ENCODE data around the gene PSD4.

- TF ChIP-seq POLR2AphosphoS5 (IDR thresholded peaks at IDR 0.05; ENCODE audit: low read depth, low read length): no peak
- no peak for TF ChIP-seq CTCF (IDR thresholded peaks at IDR 0.05; ENCODE audit: control extremely low read depth in 1 of 3, insufficient read depth in 1 of 3, low read depth in 1 of 3, low read length in 3 of 3)
- no peak for TF ChIP-seq KDM1A (IDR thresholded peaks at IDR 0.05; ENCODE audit: borderline replicate concordance, low read length)
- TF ChIP-seq EZH2 (IDR thresholded peaks at IDR 0.05; ENCODE audit: low read depth, low read length, severe bottlenecking): no peak
- no peak for TF ChIP-seq PHF8 (conservative IDR thresholded peaks at IDR 0.05; ENCODE audit: low read depth, low read length)
- no peak for TF ChIP-seq USF2 (IDR thresholded peaks at IDR 0.05; ENCODE audit: low read length)
- TF ChIP-seq BACH1 (IDR thresholded peaks at IDR 0.05; ENCODE audit: low read length): no peak
- no peak for TF ChIP-seq POLR2A (IDR thresholded peaks at IDR 0.05; ENCODE audit: control extremely low read depth in 1 of 2, low read depth in 2 of 2, low read length in 2 of 2)
- no peak for TF ChIP-seq BCL11A (IDR thresholded peaks at IDR 0.05; ENCODE audit: low read depth in 2 of 2, low read length in 2 of 2)
- no peak for TF ChIP-seq TEAD4 (IDR thresholded peaks at IDR 0.05; ENCODE audit: low read depth, low read length)
- TF ChIP-seq RFX5 (IDR thresholded peaks at IDR 0.05; ENCODE audit: borderline replicate concordance, low read depth, low read length): no peak
- no peak for TF ChIP-seq CBX5 (IDR thresholded peaks at IDR 0.05; ENCODE audit: low read depth, low read length)
- no peak for TF ChIP-seq SIN3A (conservative IDR thresholded peaks at IDR 0.05 in 1 of 2, IDR thresholded peaks at IDR 0.05 in 1 of 2; ENCODE audit: low read depth in 1 of 2, low read length in 2 of 2)
- TF ChIP-seq HDAC6 (IDR thresholded peaks at IDR 0.05; ENCODE audit: low read depth, low read length): no peak
Observed at GRCh38 chr2:113183264-113183663, 9.5 kb downstream of the PSD4 start.
